ENCODE data around the gene DENND5B.
"Not testable (repeated sequence)": the region's sequence is repeated elsewhere in the genome, so short reads cannot be mapped to it uniquely, and the experiment has no call there.

DENND5B gene

GRCh38 chr12:31590642-31591379 is at the start of gene DENND5B:
DENND5B (minus strand) TSS chr12:31591136; CDS start chr12:31590832, 304 bp downstream.
- DNase-seq (ENCODE audit: low spot score) = peak; percentile 94

- DNase-seq (ENCODE audit: low spot score) = no peak
These were observed 43.7 kb upstream of the DENND5B start for GRCh38 chr12:31634620-31635019.

- DNase-seq (ENCODE audit: low spot score) = no peak
These were observed 42.5 kb upstream of the DENND5B start for GRCh38 chr12:31633464-31633863.

- no peak for DNase-seq (ENCODE audit: low spot score)
These were observed 40.9 kb upstream of the DENND5B start for GRCh38 chr12:31631809-31632208.

GRCh38 chr12:31631023-31631724 is 40.2 kb upstream of the DENND5B start:
- DNase-seq (ENCODE audit: low spot score) = no peak

GRCh38 chr12:31629756-31630732 is 39.1 kb upstream of the DENND5B start:
- no peak for DNase-seq (ENCODE audit: low spot score)

GRCh38 chr12:31627456-31628054 is 36.6 kb upstream of the DENND5B start:
- DNase-seq (ENCODE audit: low spot score) = no peak

GRCh38 chr12:31626270-31626995 is 35.5 kb upstream of the DENND5B start:
- no peak for DNase-seq (ENCODE audit: low spot score)

GRCh38 chr12:31622038-31622437 is 31.1 kb upstream of the DENND5B start:
- DNase-seq (ENCODE audit: low spot score) = no peak

GRCh38 chr12:31620311-31620710 is 29.4 kb upstream of the DENND5B start:
- no peak for DNase-seq (ENCODE audit: low spot score)

GRCh38 chr12:31618228-31619025 is 27.5 kb upstream of the DENND5B start:
- DNase-seq (ENCODE audit: low spot score) = no peak

GRCh38 chr12:31612819-31613218 is 21.9 kb upstream of the DENND5B start:
- DNase-seq (ENCODE audit: low spot score) = no peak

GRCh38 chr12:31608299-31608698 is 17.4 kb upstream of the DENND5B start:
- not testable (repeated sequence) for DNase-seq (ENCODE audit: low spot score)

- peak; percentile 42 for DNase-seq (ENCODE audit: low spot score)
These were observed 14.6 kb upstream of the DENND5B start for GRCh38 chr12:31605531-31605930.

- DNase-seq (ENCODE audit: low spot score) = no peak
These were observed 12.6 kb upstream of the DENND5B start for GRCh38 chr12:31603546-31604009.

GRCh38 chr12:31600750-31601149 is 9.8 kb upstream of the DENND5B start:
- no peak for DNase-seq (ENCODE audit: low spot score)

- no peak for DNase-seq (ENCODE audit: low spot score)
These were observed 9.3 kb upstream of the DENND5B start for GRCh38 chr12:31600252-31600651.

- DNase-seq (ENCODE audit: low spot score) = no peak
These were observed 8.1 kb upstream of the DENND5B start for GRCh38 chr12:31599053-31599452.

- no peak for DNase-seq (ENCODE audit: low spot score)
These were observed 6.1 kb upstream of the DENND5B start for GRCh38 chr12:31597066-31597465.

- DNase-seq (ENCODE audit: low spot score) = no peak
These were observed 3.7 kb upstream of the DENND5B start for GRCh38 chr12:31594681-31595080.

Data from D341Med (cell line).